Trophoblast cell (in vitro differentiated cells and primary cell): Measurements from ENCODE around the gene PREX1.
A peak's percentile ranks its signal among the peaks of the same experiment; 100 is the strongest.

Experiments
- DNase-seq, 2 donors: peaks; one replicate each; pipeline ENCODE4 v3.0.0-alpha.2; 2016
- H2AFZ ChIP-seq: 2 replicates; pipeline ENCODE4 v1.6.1; 2013; ENCODE audit warnings: low read length, moderate library complexity, mild to moderate bottlenecking; ENCODE audit not compliant: insufficient read depth, poor library complexity
- H2AK5ac ChIP-seq: 2 replicates; pipeline ENCODE4 v1.6.1; 2013; ENCODE audit warnings: mild to moderate bottlenecking, low read length
- H2BK120ac ChIP-seq: 2 replicates; pipeline ENCODE4 v1.6.1; 2013; ENCODE audit warnings: low read length, mild to moderate bottlenecking, moderate library complexity; ENCODE audit not compliant: insufficient read depth, poor library complexity
- H2BK12ac ChIP-seq: 2 replicates; pipeline ENCODE4 v1.6.1; 2013; ENCODE audit warnings: mild to moderate bottlenecking, low read length, moderate library complexity
- H2BK5ac ChIP-seq: 2 replicates; pipeline ENCODE4 v1.6.1; 2013; ENCODE audit warnings: low read length, low read depth, moderate library complexity, mild to moderate bottlenecking; ENCODE audit not compliant: poor library complexity
- H3K14ac ChIP-seq: 2 replicates; pipeline ENCODE4 v1.6.1; 2013; ENCODE audit warnings: mild to moderate bottlenecking, low read length
- H3K18ac ChIP-seq: 2 replicates; pipeline ENCODE4 v1.6.1; 2013; ENCODE audit warnings: mild to moderate bottlenecking, low read length
- H3K23ac ChIP-seq: 2 replicates; pipeline ENCODE4 v1.6.1; 2013; ENCODE audit warnings: low read length
- H3K27ac ChIP-seq: 2 replicates; pipeline ENCODE4 v1.5.1; 2013; ENCODE audit warnings: low read depth, mild to moderate bottlenecking, inconsistent platforms, low read length, moderate library complexity
- H3K27me3 ChIP-seq: 2 replicates; pipeline ENCODE4 v1.6.1; 2013; ENCODE audit warnings: inconsistent platforms, mild to moderate bottlenecking, low read length, moderate library complexity; ENCODE audit not compliant: insufficient read depth
- H3K36me3 ChIP-seq, 2 experiments: 1 replicate in 1 of 2; 2 replicates in 1 of 2; pipeline ENCODE4 v1.6.1; 2013; ENCODE audit warnings: low read length in 2 of 2, mild to moderate bottlenecking in 2 of 2, moderate library complexity in 1 of 2; ENCODE audit not compliant: insufficient read depth in 2 of 2, control insufficient read depth in 1 of 2
- H3K4ac ChIP-seq: 2 replicates; pipeline ENCODE4 v1.6.1; 2013; ENCODE audit warnings: low read depth, mild to moderate bottlenecking, low read length, moderate library complexity
- H3K4me1 ChIP-seq, 2 experiments: 1 replicate in 1 of 2; 2 replicates in 1 of 2; pipeline ENCODE4 v1.6.1; 2013; ENCODE audit warnings: low read length in 2 of 2, mild to moderate bottlenecking in 2 of 2, moderate library complexity in 1 of 2; ENCODE audit not compliant: insufficient read depth in 2 of 2, control insufficient read depth in 1 of 2
- H3K4me2 ChIP-seq: 2 replicates; pipeline ENCODE4 v1.6.1; 2013; ENCODE audit warnings: inconsistent platforms, mild to moderate bottlenecking, low read length, moderate library complexity
- H3K4me3 ChIP-seq: 2 replicates; pipeline ENCODE4 v1.5.1; 2013; ENCODE audit warnings: mild to moderate bottlenecking, low read depth, low read length, inconsistent platforms
- H3K79me1 ChIP-seq: one replicate; pipeline ENCODE4 v1.6.1; 2013; ENCODE audit warnings: low read length
- H3K79me2 ChIP-seq: 2 replicates; pipeline ENCODE4 v1.6.1; 2013; ENCODE audit warnings: low read length, mild to moderate bottlenecking; ENCODE audit not compliant: control insufficient read depth, insufficient read depth, poor library complexity
- H3K9ac ChIP-seq: 2 replicates; pipeline ENCODE4 v1.6.1; 2013; ENCODE audit warnings: mild to moderate bottlenecking, low read length
- H3K9me3 ChIP-seq: 2 replicates; pipeline ENCODE4 v1.6.1; 2013; ENCODE audit warnings: low read depth, mild to moderate bottlenecking, control low read depth, inconsistent platforms, low read length; ENCODE audit not compliant: insufficient read depth
- H4K12ac ChIP-seq: 2 replicates; pipeline ENCODE4 v1.6.1; 2013; ENCODE audit warnings: low read depth, mild to moderate bottlenecking, low read length, moderate library complexity
- H4K8ac ChIP-seq: 2 replicates; pipeline ENCODE4 v1.6.1; 2013; ENCODE audit warnings: low read depth, mild to moderate bottlenecking, low read length, moderate library complexity
- H4K91ac ChIP-seq: one replicate; pipeline ENCODE4 v1.6.1; 2013; ENCODE audit warnings: low read depth, mild to moderate bottlenecking, low read length, moderate library complexity
- WGBS: extraction: QIAGEN DNeasy Blood & Tissue Kit; methylation state at CpG from one replicate; pipeline ENCODE4 v1.1.7; 2013; ENCODE audit warnings: missing lambda C conversion rate; ENCODE audit not compliant: insufficient read length, insufficient coverage; ENCODE audit errors: extremely low coverage; 5-methylcytosine and 5-hydroxymethylcytosine counted together

The PREX1 gene

GRCh38 chr20:48697845-48698491 is 129.8 kb downstream of the PREX1 start:
- no CpG with 5 or more reads among the region's 8 CpGs for WGBS
- no peak overlapping the region for H2AK5ac ChIP-seq
- H2AFZ ChIP-seq, result no peak overlapping the region
- H3K4me2 ChIP-seq, result no peak overlapping the region
- H3K27ac ChIP-seq, result no peak overlapping the region
- H3K18ac ChIP-seq, result no peak overlapping the region
- H3K79me2 ChIP-seq, result no peaks in the 10 kb centered on the region
- H3K27me3 ChIP-seq, result no peaks in the 10 kb centered on the region
- H2BK120ac ChIP-seq, result no peak overlapping the region
- no peak overlapping the region for H2BK5ac ChIP-seq
- no peak overlapping the region for H4K8ac ChIP-seq
- H2BK12ac ChIP-seq, result no peak overlapping the region
- no peaks in the 10 kb centered on the region for H3K9me3 ChIP-seq
- H4K91ac ChIP-seq, result peak overlapping the region; percentile 16
- no peak overlapping the region for H4K12ac ChIP-seq
- no peaks in the 10 kb centered on the region for H3K36me3 ChIP-seq
- no peak overlapping the region for H3K4ac ChIP-seq
- H3K14ac ChIP-seq, result no peak overlapping the region
- no peak overlapping the region for H3K23ac ChIP-seq
- H3K9ac ChIP-seq, result no peak overlapping the region
- peaks cover 0 to 5% of the 10 kb centered on the region in 2 experiments for H3K4me1 ChIP-seq
- H3K79me1 ChIP-seq, result no peaks in the 10 kb centered on the region
- DNase-seq, result peak; percentile 98
- H3K4me3 ChIP-seq, result no peak overlapping the region

- no peak overlapping the region for H3K4me3 ChIP-seq
- no peak overlapping the region for H3K14ac ChIP-seq
- no peak overlapping the region for H3K27ac ChIP-seq
- H2AK5ac ChIP-seq, result no peak overlapping the region
- no peak overlapping the region for H3K18ac ChIP-seq
- H2BK5ac ChIP-seq, result no peak overlapping the region
- H3K27me3 ChIP-seq, result no peaks in the 10 kb centered on the region
- no peak overlapping the region for H2AFZ ChIP-seq
- H2BK120ac ChIP-seq, result no peak overlapping the region
- H4K12ac ChIP-seq, result no peak overlapping the region
- no peak for DNase-seq
- no peak overlapping the region for H2BK12ac ChIP-seq
- no peak overlapping the region for H3K4ac ChIP-seq
- H3K79me2 ChIP-seq, result no peaks in the 10 kb centered on the region
- no CpG with 5 or more reads among the region's 4 CpGs for WGBS
- H3K4me1 ChIP-seq, result peaks cover 0 to 8% of the 10 kb centered on the region in 2 experiments
- H4K8ac ChIP-seq, result no peak overlapping the region
- no peaks in the 10 kb centered on the region for H3K9me3 ChIP-seq
- no peak overlapping the region for H4K91ac ChIP-seq
- H3K9ac ChIP-seq, result no peak overlapping the region
- H3K79me1 ChIP-seq, result no peaks in the 10 kb centered on the region
- H3K36me3 ChIP-seq, result no peaks in the 10 kb centered on the region
- H3K23ac ChIP-seq, result no peak overlapping the region
- no peak overlapping the region for H3K4me2 ChIP-seq
Measured at GRCh38 chr20:48696671-48697070, 131.1 kb downstream of the PREX1 start.

GRCh38 chr20:48695738-48696137 is 132.1 kb downstream of the PREX1 start:
- no peak overlapping the region for H3K14ac ChIP-seq

GRCh38 chr20:48695255-48695654 is 132.5 kb downstream of the PREX1 start:
- Histone ChIP-seq H2BK12ac (no peak overlapping the region), H3K79me1 (no peaks in the 10 kb centered on the region), H3K4me3 (no peak overlapping the region), H3K4me1 (peaks cover 0 to 8% of the 10 kb centered on the region in 2 experiments), H3K14ac (no peak overlapping the region), H3K23ac (no peak overlapping the region), H4K8ac (no peak overlapping the region), H3K18ac (no peak overlapping the region), H3K27ac (no peak overlapping the region), H3K4ac (no peak overlapping the region), H2AFZ (no peak overlapping the region), H2BK120ac (no peak overlapping the region), H3K9me3 (peaks cover 1% of the 10 kb centered on the region), H4K12ac (no peak overlapping the region), H2AK5ac (no peak overlapping the region), H3K27me3 (no peaks in the 10 kb centered on the region), H3K36me3 (no peaks in the 10 kb centered on the region), H2BK5ac (no peak overlapping the region), H3K79me2 (no peaks in the 10 kb centered on the region), H3K4me2 (no peak overlapping the region), H4K91ac (no peak overlapping the region), H3K9ac (no peak overlapping the region)
- peak; percentile 56 to 84 for DNase-seq
- WGBS, result no CpG with 5 or more reads among the region's 2 CpGs

More at GRCh38 chr20:48695738-48696137, 132.1 kb downstream of the PREX1 start:
- no peak overlapping the region for H3K4ac ChIP-seq
- H2BK12ac ChIP-seq, result no peak overlapping the region
- no peak overlapping the region for H2BK120ac ChIP-seq
- H2AK5ac ChIP-seq, result no peak overlapping the region
- H3K36me3 ChIP-seq, result no peaks in the 10 kb centered on the region
- H3K9ac ChIP-seq, result no peak overlapping the region
- H2AFZ ChIP-seq, result no peak overlapping the region
- H3K27ac ChIP-seq, result no peak overlapping the region
- H4K8ac ChIP-seq, result no peak overlapping the region
- H4K12ac ChIP-seq, result no peak overlapping the region
- H2BK5ac ChIP-seq, result no peak overlapping the region
- H3K23ac ChIP-seq, result no peak overlapping the region
- no peaks in the 10 kb centered on the region for H3K79me1 ChIP-seq
- no peaks in the 10 kb centered on the region for H3K27me3 ChIP-seq
- H3K9me3 ChIP-seq, result peaks cover 1% of the 10 kb centered on the region
- no peak overlapping the region for H3K4me3 ChIP-seq
- no peak overlapping the region for H4K91ac ChIP-seq
- no peak overlapping the region for H3K4me2 ChIP-seq
- DNase-seq, result peak in 1 of 2 donors; percentile 29
- H3K79me2 ChIP-seq, result no peaks in the 10 kb centered on the region
- peaks cover 0 to 8% of the 10 kb centered on the region in 2 experiments for H3K4me1 ChIP-seq
- H3K18ac ChIP-seq, result no peak overlapping the region
